ENCODE results near the gene TNFSF4. TPM values are rescaled to one million over a fixed set of nuclear protein-coding genes. Genes with fewer than 3 reads are reported as not detected.

TNFSF4 gene
- total and polyA plus RNA-seq, 8 donors: 0.14 to 2.2 (median 0.56) TPM; not detected in 4

DNA sequence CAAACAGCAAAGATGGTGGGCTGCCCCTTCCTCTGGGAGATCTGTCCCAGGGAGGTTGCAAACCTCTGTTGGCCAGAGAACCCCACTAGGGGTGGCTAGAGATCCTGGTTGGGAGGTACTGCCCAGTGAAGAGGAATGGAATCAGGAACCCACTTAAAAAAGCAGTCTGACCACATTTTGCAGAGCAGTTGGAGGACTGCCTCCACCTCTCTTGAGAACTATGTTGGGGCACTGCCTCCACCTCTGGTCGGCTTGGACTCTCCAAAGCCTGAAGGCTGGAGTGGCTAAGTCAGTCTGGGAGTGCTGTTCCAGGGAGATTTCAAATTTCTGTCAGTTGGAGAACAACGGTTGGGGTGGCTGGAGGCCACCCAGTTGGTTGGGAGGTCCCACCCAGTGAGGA is 58.6 kb downstream of the TNFSF4 start:
- Histone ChIP-seq H3K27me3 (no peaks in the 10 kb centered on the region), H3K36me3 (peaks cover 0 to under 1% (median 0%) of the 10 kb centered on the region in 4 donors), H3K4me3 (no peak overlapping the region), H3K9me3 (peaks cover 2 to 16% (median 9%) of the 10 kb centered on the region in 4 donors), H3K27ac (no peak overlapping the region), H3K4me1 (no peaks in the 10 kb centered on the region)
- intact Hi-C loops (cut with DNase I; ENCODE audit: low total_unique reads): no loop called here
- WGBS, 5 donors: 68 to 92% (median 83%) methylated on average over 2 of the region's 2 CpGs
- no peak for TF ChIP-seq CTCF (IDR thresholded peaks at IDR 0.05)
- DNase-seq: no peak

GRCh38 chr1:173140733-173141132 is 66.4 kb downstream of the TNFSF4 start:
- Histone ChIP-seq H3K4me1 (peaks cover 0 to 5% (median 0%) of the 10 kb centered on the region in 4 donors), H3K9me3 (peaks cover 2 to 15% (median 6%) of the 10 kb centered on the region in 4 donors), H3K27me3 (no peaks in the 10 kb centered on the region), H3K4me3 (no peak overlapping the region), H3K27ac (no peak overlapping the region), H3K36me3 (no peaks in the 10 kb centered on the region)
- WGBS, 5 donors: 67 to 79% (median 75%) methylated on average over 2 of the region's 2 CpGs
- TF ChIP-seq POLR2A (IDR thresholded peaks at IDR 0.05) (no peak), CTCF (IDR thresholded peaks at IDR 0.05) (no peak)
- intact Hi-C loops (cut with DNase I; ENCODE audit: low total_unique reads): no loop called here
- DNase-seq: no peak

DNA sequence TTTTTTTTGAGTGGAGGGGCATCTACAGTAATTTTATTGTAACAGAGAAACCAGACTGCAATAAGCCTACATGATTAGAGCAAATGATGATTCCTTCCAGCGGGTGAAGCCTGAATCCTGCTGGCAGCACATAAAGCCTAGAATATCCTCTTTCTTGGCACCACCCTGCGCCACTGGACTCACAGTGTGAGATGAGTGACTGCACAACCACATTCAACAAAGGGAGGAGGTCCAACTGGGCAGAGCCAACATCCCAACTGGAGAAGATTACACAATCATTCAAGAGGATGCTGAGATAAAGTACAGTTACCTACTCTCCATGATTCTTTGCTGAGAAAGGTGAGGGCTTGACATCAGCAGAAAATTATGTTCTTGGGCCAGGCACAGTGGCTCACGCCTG is 67.4 kb downstream of the TNFSF4 start:
- DNase-seq: no peak
- 93 to 100% (median 99%) methylated on average over 3 of the region's 3 CpGs for WGBS, 5 donors

DNA sequence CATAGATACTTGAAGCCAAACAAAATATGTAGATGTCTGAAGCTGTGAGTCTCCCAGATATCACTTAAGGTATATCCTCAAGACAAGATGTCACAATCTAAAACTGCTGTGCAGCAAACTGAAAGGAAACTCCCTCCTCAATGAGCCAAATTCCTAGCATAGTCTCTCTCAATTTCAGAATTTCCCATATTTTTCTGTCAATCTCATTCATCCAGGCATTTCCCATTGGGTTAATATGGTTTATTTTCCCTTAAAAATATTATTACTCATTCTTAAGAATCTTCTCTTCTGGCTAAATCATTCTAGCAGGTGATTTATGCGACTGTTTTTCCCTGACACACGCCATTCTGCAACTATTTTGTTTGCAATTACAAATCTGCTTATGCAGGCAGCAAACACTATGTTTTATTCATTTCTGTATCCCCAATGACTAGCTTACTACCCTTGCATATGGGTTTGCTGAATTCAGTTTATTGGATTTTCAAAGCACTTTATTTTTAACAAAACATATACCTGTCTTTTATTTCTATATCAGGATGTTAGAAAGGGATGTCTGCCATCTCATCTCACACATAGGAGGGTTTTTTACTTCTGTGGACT is 69.9 kb downstream of the TNFSF4 start:
- intact Hi-C loops (cut with DNase I; ENCODE audit: low total_unique reads): no loop called here
- no peaks in the 10 kb centered on the region for H3K27me3 ChIP-seq
- peaks cover 0 to 4% (median 0%) of the 10 kb centered on the region in 4 donors for H3K9me3 ChIP-seq
- no peak overlapping the region for H3K4me3 ChIP-seq
- TF ChIP-seq POLR2AphosphoS5 (IDR thresholded peaks at IDR 0.05) (no peak), POLR2A (IDR thresholded peaks at IDR 0.05) (no peak), CTCF (IDR thresholded peaks at IDR 0.05) (no peak), EP300 (IDR thresholded peaks at IDR 0.05) (no peak)
- DNase-seq: no peak
- no peak overlapping the region for H3K27ac ChIP-seq
- H3K4me1 ChIP-seq: peaks cover 0 to 5% (median 0%) of the 10 kb centered on the region in 4 donors
- no peaks in the 10 kb centered on the region for H3K36me3 ChIP-seq
- WGBS, 5 donors: 91 to 98% (median 94%) methylated on average over 2 of the region's 2 CpGs

More for the DNA sequence above, 67.4 kb downstream of the TNFSF4 start:
- peaks cover 0 to 5% (median 0%) of the 10 kb centered on the region in 4 donors for H3K9me3 ChIP-seq
- H3K4me3 ChIP-seq: no peak overlapping the region
- H3K27ac ChIP-seq: no peak overlapping the region
- TF ChIP-seq EP300 (IDR thresholded peaks at IDR 0.05): no peak
- no peak for TF ChIP-seq POLR2AphosphoS5 (IDR thresholded peaks at IDR 0.05)
- TF ChIP-seq POLR2A (IDR thresholded peaks at IDR 0.05): no peak
- no peak for TF ChIP-seq CTCF (IDR thresholded peaks at IDR 0.05)
- intact Hi-C loops (cut with DNase I; ENCODE audit: low total_unique reads): no loop called here
- peaks cover 0 to 5% (median 0%) of the 10 kb centered on the region in 4 donors for H3K4me1 ChIP-seq
- no peaks in the 10 kb centered on the region for H3K36me3 ChIP-seq
- H3K27me3 ChIP-seq: no peaks in the 10 kb centered on the region
